Upper lobe of right lung (tissue), 1 donor: ENCODE measurements around the gene BAK1. TPM values are rescaled to one million over a fixed set of nuclear protein-coding genes. Genes with fewer than 3 reads are reported as not detected.

Experiments
- ATAC-seq: fragments of 200-7000 bp; cut with Tn5 transposase; one replicate; pipeline ENCODE4 v1.9.1; 2020; ENCODE audit warnings: mild to moderate bottlenecking, moderate library complexity
- DNase-seq: peaks from one replicate; pipeline ENCODE4 v3.0.0-alpha.2; 2020
- H3K27ac ChIP-seq: fragments of 200-600 bp; one replicate; pipeline ENCODE4 v1.8.0; 2022
- H3K27me3 ChIP-seq: fragments of 200-600 bp; one replicate; pipeline ENCODE4 v1.8.0; 2022; ENCODE audit warnings: mild to moderate bottlenecking
- H3K36me3 ChIP-seq: fragments of 200-600 bp; one replicate; pipeline ENCODE4 v1.8.0; 2022
- H3K4me1 ChIP-seq: fragments of 200-600 bp; one replicate; pipeline ENCODE4 v1.8.0; 2022
- H3K4me3 ChIP-seq: fragments of 200-600 bp; one replicate; pipeline ENCODE4 v1.8.0; 2022; ENCODE audit warnings: mild to moderate bottlenecking
- H3K9me3 ChIP-seq: fragments of 200-600 bp; one replicate; pipeline ENCODE4 v1.8.0; 2022
- CTCF ChIP-seq: fragments of 200-600 bp; IDR thresholded peaks from one replicate; pipeline ENCODE4 v1.8.0; 2022; ENCODE audit warnings: antibody characterized with exemption
- intact Hi-C: fragments of 100-400 bp; cut with DNase I; formaldehyde crosslinking; loops from one replicate; pipeline ENCODE4 v1.11.0; 2022
- total RNA-seq: library from RNA; stranded (reverse); fragmentation: NEBNext Ultra II Directional; extraction: Animal tissue kit (Norgen Biotek cat#: 25700); gene quantifications from one replicate; pipeline ENCODE4 v1.2.1, GENCODE V29; 2021
- donor health status: DM: no; HTN: yes; CAD: no; lungs with severe emphysema.

The BAK1 gene
- total RNA-seq, 1 donor from 2014 or later: 19.1 TPM

- DNase-seq: peak; percentile 91
- intact Hi-C loops: no loop called here
- Histone ChIP-seq H3K27ac (peak overlapping the region; percentile 86), H3K4me1 (peaks cover 8% of the 10 kb centered on the region), H3K27me3 (no peaks in the 10 kb centered on the region), H3K4me3 (peak overlapping the region; percentile 78), H3K9me3 (no peaks in the 10 kb centered on the region), H3K36me3 (peaks cover 28% of the 10 kb centered on the region)
- ATAC-seq: peak; percentile 95
- no peak for TF ChIP-seq CTCF
Observed at GRCh38 chr6:33570806-33571636, 9.1 kb downstream of the BAK1 start.

GRCh38 chr6:33568826-33569570 is 11.1 kb downstream of the BAK1 start:
- no peak for ATAC-seq
- intact Hi-C loops: no loop called here

GRCh38 chr6:33567836-33568235 is 12.2 kb downstream of the BAK1 start:
- Histone ChIP-seq H3K4me1 (peaks cover 8% of the 10 kb centered on the region), H3K36me3 (no peaks in the 10 kb centered on the region), H3K9me3 (no peaks in the 10 kb centered on the region), H3K27ac (no peak overlapping the region), H3K4me3 (no peak overlapping the region), H3K27me3 (no peaks in the 10 kb centered on the region)
- no peak for TF ChIP-seq CTCF
- intact Hi-C loops: no loop called here
- ATAC-seq: no peak
- no peak for DNase-seq

More at GRCh38 chr6:33568826-33569570, 11.1 kb downstream of the BAK1 start:
- Histone ChIP-seq H3K27ac (no peak overlapping the region), H3K4me3 (no peak overlapping the region), H3K4me1 (peaks cover 8% of the 10 kb centered on the region), H3K27me3 (no peaks in the 10 kb centered on the region), H3K9me3 (no peaks in the 10 kb centered on the region), H3K36me3 (peaks cover 8% of the 10 kb centered on the region)
- no peak for DNase-seq
- no peak for TF ChIP-seq CTCF

DNA sequence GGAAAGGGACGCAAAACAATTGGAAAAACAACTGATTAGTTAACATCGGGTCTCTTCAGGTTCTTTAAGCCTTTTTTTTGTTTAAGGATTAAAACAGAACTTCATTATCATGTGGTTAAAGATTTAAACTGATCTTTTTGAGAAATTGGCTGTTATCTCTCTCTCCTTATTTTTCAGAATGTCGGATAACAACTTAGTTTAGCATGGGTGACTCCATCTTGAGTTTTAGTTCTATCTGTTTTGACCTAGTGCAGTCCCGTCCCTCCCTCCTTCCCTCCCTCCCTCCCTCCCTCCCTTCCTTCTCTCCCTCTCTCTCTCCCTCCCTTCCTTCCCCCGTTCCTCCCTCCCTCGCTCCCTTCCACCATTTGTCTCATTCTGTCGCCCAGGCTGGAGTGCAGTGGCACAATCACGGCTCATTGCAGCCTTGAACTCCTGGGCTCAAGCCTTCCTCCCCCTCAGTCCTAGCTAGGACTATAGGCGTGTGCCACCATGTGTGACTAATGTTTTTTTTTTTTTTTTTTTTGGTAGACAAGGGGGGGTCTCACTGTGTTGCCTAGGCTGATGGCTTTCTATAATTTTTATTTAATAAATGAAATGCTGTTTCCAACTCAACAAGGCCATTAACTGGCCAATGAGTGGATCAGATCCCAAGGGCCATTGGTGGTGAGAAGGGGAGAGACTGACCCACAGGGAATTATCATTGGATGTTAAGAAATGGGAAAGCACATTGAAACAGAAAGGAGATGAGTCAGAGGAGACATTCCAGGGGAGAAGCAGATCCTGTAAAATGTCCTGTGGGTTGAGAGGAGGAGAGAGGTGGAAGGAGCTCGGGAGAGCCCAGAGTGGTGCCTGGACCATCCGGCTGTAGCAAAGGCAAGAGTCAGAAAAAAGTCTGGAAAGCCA is 13.6 kb downstream of the BAK1 start:
- no peaks in the 10 kb centered on the region for H3K9me3 ChIP-seq
- no peaks in the 10 kb centered on the region for H3K36me3 ChIP-seq
- H3K4me3 ChIP-seq: no peak overlapping the region
- peaks cover 1% of the 10 kb centered on the region for H3K4me1 ChIP-seq
- H3K27ac ChIP-seq: no peak overlapping the region
- TF ChIP-seq CTCF: no peak
- intact Hi-C loops: no loop called here
- DNase-seq (no peak), ATAC-seq (no peak)
- H3K27me3 ChIP-seq: no peaks in the 10 kb centered on the region

DNA sequence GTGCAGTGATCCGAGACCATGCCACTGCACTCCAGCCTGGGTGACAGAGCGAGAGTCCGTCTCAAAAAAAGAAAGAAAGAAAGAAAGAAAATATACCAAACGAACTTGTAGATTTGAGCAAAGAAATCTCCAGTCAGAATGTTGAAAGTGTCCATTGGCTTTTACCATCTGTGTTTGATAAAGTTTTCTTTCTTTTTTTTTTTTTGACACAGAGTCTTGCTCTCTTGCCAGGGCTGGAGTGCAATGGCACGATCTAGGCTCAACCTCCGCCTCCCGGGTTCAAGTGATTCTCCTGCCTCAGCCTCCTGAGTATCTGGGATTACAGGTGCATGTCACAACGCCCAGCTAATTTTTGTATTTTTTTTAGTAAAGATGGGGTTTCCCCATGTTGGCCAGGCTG is 21.3 kb downstream of the BAK1 start:
- intact Hi-C loops: no loop called here
- ATAC-seq: no peak
- Histone ChIP-seq H3K27me3 (no peaks in the 10 kb centered on the region), H3K36me3 (no peaks in the 10 kb centered on the region), H3K9me3 (no peaks in the 10 kb centered on the region), H3K4me3 (no peak overlapping the region), H3K27ac (no peak overlapping the region), H3K4me1 (no peaks in the 10 kb centered on the region)
- DNase-seq: no peak
- no peak for TF ChIP-seq CTCF
